Urinary bladder (tissue), 2 donors: ENCODE data around the gene SIRPB1. TPM values are rescaled to one million over a fixed set of nuclear protein-coding genes. Genes with fewer than 3 reads are reported as not detected.

Experiments
- polyA plus RNA-seq: library from polyadenylated mRNA; stranded (reverse); fragments of 200-250 nt; gene quantifications from one replicate; pipeline ENCODE4 v1.2.3, GENCODE V29; 2013
- small RNA-seq: library from RNA; depleted of rRNA; stranded (forward); fragments of <200 nt; gene quantifications from one replicate; pipeline ENCODE3, GENCODE V24; 2014
- total RNA-seq: library from RNA; depleted of rRNA; stranded (reverse); fragments of >200 nt; gene quantifications from one replicate; pipeline ENCODE4 v1.2.3, GENCODE V29; 2014
- donor health status: healthy.

Gene SIRPB1
- total and polyA plus RNA-seq, 2 donors, result 0.26 to 0.38 TPM

Small RNAs within 50 kb of the gene (small RNA-seq; reads per million reads assigned to genes)
- not detected for gene RN7SL561P

Other genes starting within 250 kb of the SIRPB1 start
- gene FKBP1A, start 227.0 kb downstream of the SIRPB1 start, total RNA-seq, result 96.6 TPM
- 253 TPM for gene FKBP1A, start 227.0 kb downstream of the SIRPB1 start, polyA plus RNA-seq
- gene NSFL1C, start 153.2 kb downstream of the SIRPB1 start, total RNA-seq, result 23.6 TPM
- gene NSFL1C, start 153.2 kb downstream of the SIRPB1 start, polyA plus RNA-seq, result 57.3 TPM
- 1.2 TPM for gene SIRPB2, start 128.6 kb downstream of the SIRPB1 start, total RNA-seq
- gene SIRPB2, start 128.6 kb downstream of the SIRPB1 start, polyA plus RNA-seq, result 3.3 TPM
- gene SIRPD, start 62.3 kb downstream of the SIRPB1 start, total RNA-seq, result not detected
- gene SIRPD, start 62.3 kb downstream of the SIRPB1 start, polyA plus RNA-seq, result 0.53 TPM
- not detected for gene SIRPG, start 37.8 kb upstream of the SIRPB1 start, total RNA-seq
- gene SIRPG, start 37.8 kb upstream of the SIRPB1 start, polyA plus RNA-seq, result 0.49 TPM